Chondrocyte (in vitro differentiated cells): ENCODE measurements around the gene ADAM12. TPM values are rescaled to one million over a fixed set of nuclear protein-coding genes. Genes with fewer than 3 reads are reported as not detected.

Experiments
- DNase-seq: peaks from one replicate; pipeline ENCODE4 v3.0.0; 2021; ENCODE audit warnings: mixed read lengths, low spot score
- H3K27ac Mint-ChIP-seq: one replicate; pipeline ENCODE4 v1.8.0; 2021; ENCODE audit warnings: mild to moderate bottlenecking, moderate library complexity, mixed read lengths; ENCODE audit not compliant: unreplicated experiment
- H3K27me3 Mint-ChIP-seq: 2 replicates; pipeline ENCODE4 v1.8.0; 2021; ENCODE audit warnings: low read depth, mixed read lengths
- H3K36me3 Mint-ChIP-seq: 2 replicates; pipeline ENCODE4 v1.8.0; 2021; ENCODE audit warnings: low read depth, mixed read lengths
- H3K4me1 Mint-ChIP-seq: 2 replicates; pipeline ENCODE4 v1.8.0; 2021; ENCODE audit warnings: low read depth, mild to moderate bottlenecking, mixed read lengths
- H3K4me3 Mint-ChIP-seq: one replicate; pipeline ENCODE4 v1.8.0; 2021; ENCODE audit warnings: mild to moderate bottlenecking, moderate library complexity, mixed read lengths; ENCODE audit not compliant: unreplicated experiment
- H3K9me3 Mint-ChIP-seq: 2 replicates; pipeline ENCODE4 v1.8.0; 2021; ENCODE audit warnings: low read depth, mixed read lengths
- CTCF ChIP-seq: fragments of 200-600 bp; sonication (generic); IDR thresholded peaks from 2 replicates; pipeline ENCODE4 v1.5.0; 2021; ENCODE audit warnings: antibody characterized with exemption, mild to moderate bottlenecking, moderate library complexity
- total RNA-seq: library from RNA; stranded (reverse); gene quantifications from 3 replicates; pipeline ENCODE4 v1.2.1, GENCODE V29; 2021

ADAM12 gene
- total RNA-seq, 1 donor from 2014 or later = 175 TPM

- Mint-ChIP-seq H3K27ac (no peak overlapping the region), H3K27me3 (no peaks in the 10 kb centered on the region)
Measured at GRCh38 chr10:126016882-126017281, 371.4 kb downstream of the ADAM12 start.

GRCh38 chr10:126016156-126016805, 372.0 kb downstream of the ADAM12 start:
- Mint-ChIP-seq H3K4me3 (no peak overlapping the region), H3K27ac (no peak overlapping the region), H3K9me3 (peaks cover 3% of the 10 kb centered on the region), H3K36me3 (peaks cover 30% of the 10 kb centered on the region), H3K27me3 (no peaks in the 10 kb centered on the region), H3K4me1 (peaks cover 28% of the 10 kb centered on the region)
- no peak for TF ChIP-seq CTCF
- DNase-seq = no peak

More at GRCh38 chr10:126016882-126017281, 371.4 kb downstream of the ADAM12 start:
- no peak for DNase-seq
- Mint-ChIP-seq H3K4me3 (no peak overlapping the region), H3K9me3 (peaks cover 3% of the 10 kb centered on the region), H3K4me1 (peaks cover 28% of the 10 kb centered on the region), H3K36me3 (peaks cover 29% of the 10 kb centered on the region)
- no peak for TF ChIP-seq CTCF

- DNase-seq = no peak
- H3K9me3 Mint-ChIP-seq = peaks cover 6% of the 10 kb centered on the region
- no peak overlapping the region for H3K4me3 Mint-ChIP-seq
- peaks cover 30% of the 10 kb centered on the region for H3K36me3 Mint-ChIP-seq
- no peak for TF ChIP-seq CTCF
- no peak overlapping the region for H3K27ac Mint-ChIP-seq
- H3K27me3 Mint-ChIP-seq = no peaks in the 10 kb centered on the region
- peaks cover 28% of the 10 kb centered on the region for H3K4me1 Mint-ChIP-seq
Measured at GRCh38 chr10:126015413-126015812, 372.9 kb downstream of the ADAM12 start.

GRCh38 chr10:126014309-126014708, 374.0 kb downstream of the ADAM12 start:
- peaks cover 33% of the 10 kb centered on the region for H3K4me1 Mint-ChIP-seq
- DNase-seq = no peak
- no peaks in the 10 kb centered on the region for H3K27me3 Mint-ChIP-seq
- peaks cover 23% of the 10 kb centered on the region for H3K36me3 Mint-ChIP-seq
- no peak overlapping the region for H3K4me3 Mint-ChIP-seq
- peaks cover 6% of the 10 kb centered on the region for H3K9me3 Mint-ChIP-seq
- peak overlapping the region; percentile 81 for H3K27ac Mint-ChIP-seq
- TF ChIP-seq CTCF = no peak

GRCh38 chr10:126013489-126014281, 374.6 kb downstream of the ADAM12 start:
- Mint-ChIP-seq H3K4me1 (peaks cover 39% of the 10 kb centered on the region), H3K9me3 (peaks cover 3% of the 10 kb centered on the region), H3K27me3 (no peaks in the 10 kb centered on the region), H3K4me3 (no peak overlapping the region), H3K36me3 (peaks cover 17% of the 10 kb centered on the region), H3K27ac (peak overlapping the region; percentile 81)
- DNase-seq = no peak
- peak; percentile 30 for TF ChIP-seq CTCF
